IMR-90 (cell line): Measurements from ENCODE around the gene PLCL1. TPM values are rescaled to one million over a fixed set of nuclear protein-coding genes. Genes with fewer than 3 reads are reported as not detected.

ENCODE experiments used
- ATAC-seq: fragments of 200-7000 bp; cut with Tn5 transposase; 2 replicates; pipeline ENCODE4 v1.9.1; 2020; ENCODE audit warnings: low read depth, mild to moderate bottlenecking, moderate library complexity
- BruUV-seq: library from RNA; stranded (reverse); fragments of 400-500 nt; replicated peaks from 2 replicates; lab custom pipeline; 2021; lab: Mats Ljungman, UMichigan
- CTCF ChIA-PET: fragments of 300-600 bp; formaldehyde crosslinking; extraction: SDS; loops from one replicate; lab custom pipeline; 2021; ENCODE audit warnings: antibody characterized with exemption; lab: Yijun Ruan, JAX
- POLR2A ChIA-PET: fragments of 300-600 bp; sonication (Branson Sonifier 250); formaldehyde crosslinking; loops from one replicate; lab custom pipeline; 2022; ENCODE audit warnings: antibody characterized with exemption; ENCODE audit not compliant: unreplicated experiment; lab: Charles Lee
- DNase-seq: peaks from one replicate; pipeline ENCODE4 v3.0.0; 2013
- H2AFZ ChIP-seq: replicated peaks from 2 replicates; pipeline ENCODE3; 2013; ENCODE audit warnings: low read length, mild to moderate bottlenecking; ENCODE audit not compliant: poor library complexity
- H2AK5ac ChIP-seq: 2 replicates; pipeline ENCODE4 v1.6.1; 2013; ENCODE audit warnings: low read depth, low read length, inconsistent platforms
- H2AK9ac ChIP-seq: replicated peaks from 2 replicates; pipeline ENCODE3; 2013; ENCODE audit warnings: mild to moderate bottlenecking, low read depth, low read length, moderate library complexity; ENCODE audit not compliant: poor library complexity
- H2BK120ac ChIP-seq: 2 replicates; pipeline ENCODE4 v1.6.1; 2013; ENCODE audit warnings: low read depth, low read length, inconsistent platforms
- H2BK15ac ChIP-seq: 3 replicates; pipeline ENCODE4 v1.6.1; 2013; ENCODE audit warnings: low read depth, low read length, inconsistent platforms
- H2BK20ac ChIP-seq: 2 replicates; pipeline ENCODE4 v1.6.1; 2013; ENCODE audit warnings: low read depth, mild to moderate bottlenecking, inconsistent platforms, low read length, moderate library complexity
- H2BK5ac ChIP-seq: 2 replicates; pipeline ENCODE4 v1.6.1; 2013; ENCODE audit warnings: mild to moderate bottlenecking, low read depth, low read length, inconsistent platforms; ENCODE audit not compliant: poor library complexity, severe bottlenecking
- H3K14ac ChIP-seq: replicated peaks from 2 replicates; pipeline ENCODE4 v1.6.1; 2013; ENCODE audit warnings: low read depth, low read length, inconsistent platforms
- H3K18ac ChIP-seq: 2 replicates; pipeline ENCODE4 v1.6.1; 2013; ENCODE audit warnings: low read depth, low read length, control low read depth
- H3K23ac ChIP-seq: 2 replicates; pipeline ENCODE4 v1.6.1; 2013; ENCODE audit warnings: low read depth, low read length, inconsistent platforms
- H3K27ac ChIP-seq: 2 replicates; pipeline ENCODE4 v1.5.1; 2013; ENCODE audit warnings: mild to moderate bottlenecking, control low read depth, low read length; ENCODE audit not compliant: insufficient read depth
- H3K27me3 ChIP-seq: 2 replicates; pipeline ENCODE4 v1.6.1; 2013; ENCODE audit warnings: low read length; ENCODE audit not compliant: control insufficient read depth, insufficient read depth
- H3K36me3 ChIP-seq: 2 replicates; pipeline ENCODE4 v1.6.1; 2013; ENCODE audit warnings: low read length, mixed read lengths; ENCODE audit not compliant: control insufficient read depth, insufficient read depth
- H3K4ac ChIP-seq: 2 replicates; pipeline ENCODE4 v1.6.1; 2013; ENCODE audit warnings: low read depth, low read length, inconsistent platforms
- H3K4me1 ChIP-seq: 2 replicates; pipeline ENCODE4 v1.6.1; 2013; ENCODE audit warnings: low read length, mixed read lengths; ENCODE audit not compliant: control insufficient read depth, insufficient read depth
- H3K4me2 ChIP-seq: 2 replicates; pipeline ENCODE4 v1.6.1; 2013; ENCODE audit warnings: low read depth, mild to moderate bottlenecking, control low read depth, low read length, moderate library complexity
- H3K4me3 ChIP-seq: 2 replicates; pipeline ENCODE4 v1.5.1; 2013; ENCODE audit warnings: low read depth, mild to moderate bottlenecking, control low read depth, low read length, moderate library complexity; ENCODE audit not compliant: insufficient read depth
- H3K56ac ChIP-seq: 2 replicates; pipeline ENCODE4 v1.6.1; 2013; ENCODE audit warnings: low read length, inconsistent platforms; ENCODE audit not compliant: insufficient read depth; ENCODE audit errors: extremely low read depth
- H3K79me1 ChIP-seq, 2 experiments: 2 replicates each; pipeline ENCODE4 v1.6.1; 2013; ENCODE audit warnings: low read length in 2 of 2, inconsistent platforms in 1 of 2, low read depth in 1 of 2
- H3K9ac ChIP-seq: 2 replicates; pipeline ENCODE4 v1.6.1; 2013; ENCODE audit warnings: low read depth, low read length, control low read depth
- H3K9me1 ChIP-seq: 2 replicates; pipeline ENCODE4 v1.6.1; 2013; ENCODE audit warnings: low read length, inconsistent platforms; ENCODE audit not compliant: insufficient read depth
- H3K9me3 ChIP-seq: 2 replicates; pipeline ENCODE4 v1.6.1; 2013; ENCODE audit warnings: low read length; ENCODE audit not compliant: control insufficient read depth, insufficient read depth
- H4K20me1 ChIP-seq: 2 replicates; pipeline ENCODE4 v1.6.1; 2013; ENCODE audit warnings: low read length, inconsistent platforms; ENCODE audit not compliant: insufficient read depth
- H4K5ac ChIP-seq: 2 replicates; pipeline ENCODE4 v1.6.1; 2013; ENCODE audit warnings: mild to moderate bottlenecking, low read depth, low read length, control low read depth
- H4K8ac ChIP-seq, 2 experiments: 2 replicates each; pipeline ENCODE4 v1.6.1; 2013; ENCODE audit warnings: low read depth in 2 of 2, low read length in 2 of 2, control low read depth in 1 of 2, inconsistent platforms in 1 of 2
- H4K91ac ChIP-seq: 2 replicates; pipeline ENCODE4 v1.6.1; 2013; ENCODE audit warnings: low read depth, low read length, inconsistent platforms; ENCODE audit not compliant: insufficient read depth
- CEBPB ChIP-seq: IDR thresholded peaks from 2 replicates; pipeline ENCODE4 v1.6.1; 2012; ENCODE audit warnings: low read depth, low read length, improper control_type of control experiment
- FOS ChIP-seq: fragments of 150-350 bp; IDR thresholded peaks from 2 replicates; pipeline ENCODE4 v1.6.1; 2016; ENCODE audit warnings: low read depth, low read length
- MAZ ChIP-seq: IDR thresholded peaks from 2 replicates; pipeline ENCODE4 v1.6.1; 2012; ENCODE audit warnings: low read depth, mild to moderate bottlenecking, low read length, improper control_type of control experiment, moderate library complexity, borderline replicate concordance
- RCOR1 ChIP-seq: IDR thresholded peaks from 2 replicates; pipeline ENCODE4 v1.6.1; 2012; ENCODE audit warnings: mild to moderate bottlenecking, low read length, improper control_type of control experiment; ENCODE audit not compliant: insufficient replicate concordance
- SMC3 ChIP-seq: fragments of 150-350 bp; IDR thresholded peaks from 2 replicates; pipeline ENCODE4 v1.6.1; 2016; ENCODE audit warnings: low read depth, mild to moderate bottlenecking, antibody characterized with exemption, low read length, moderate library complexity
- WGBS, 2 experiments: methylation state at CpG; one replicate each; pipeline versions ENCODE4 v1.1.5 to v1.1.7; 2013; ENCODE audit warnings: missing lambda C conversion rate in 2 of 2; ENCODE audit not compliant: insufficient read length in 1 of 2; ENCODE audit errors: extremely low coverage in 2 of 2; 5-methylcytosine and 5-hydroxymethylcytosine counted together
- dilution Hi-C: fragments of 300-500 bp; cut with HindIII; formaldehyde crosslinking; loops from one replicate; pipeline ENCODE4 v1.14.3; 2018; ENCODE audit warnings: low sequenced_read_pairs; ENCODE audit not compliant: unreplicated experiment
- in situ Hi-C: fragments of 300-500 bp; cut with MboI; formaldehyde crosslinking; loops from 3 replicates; pipeline ENCODE4 v1.14.3; 2019; ENCODE audit warnings: low sequenced_read_pairs, inconsistent platforms, mixed read lengths
- intact Hi-C: fragments of 100-400 bp; cut with micrococcal nuclease; formaldehyde crosslinking; loops from 2 replicates; pipeline ENCODE4 v1.10.0; 2022
- polyA plus RNA-seq, 3 experiments: library from polyadenylated mRNA; depleted of rRNA; stranded (reverse); fragments of >200 nt; gene quantifications; 2 replicates each; pipeline ENCODE4 v1.2.3, GENCODE V29; 2012; ENCODE audit warnings: low replicate concordance in 1 of 3
- total RNA-seq: library from RNA; depleted of rRNA; stranded (reverse); fragments of >200 nt; gene quantifications from 2 replicates; pipeline ENCODE4 v1.2.3, GENCODE V29; 2012
- TF ChIP-seq, protein P1 (sequence below): conservative IDR thresholded peaks from 2 replicates; pipeline ENCODE4 v1.5.1; 2012; ENCODE audit warnings: mild to moderate bottlenecking, low read depth, low read length, improper control_type of control experiment

Gene PLCL1
- total and polyA plus RNA-seq, 2 of the 4 experiments (the other 2 are of a cell fraction), result 0.14 to 0.18 TPM

DNA sequence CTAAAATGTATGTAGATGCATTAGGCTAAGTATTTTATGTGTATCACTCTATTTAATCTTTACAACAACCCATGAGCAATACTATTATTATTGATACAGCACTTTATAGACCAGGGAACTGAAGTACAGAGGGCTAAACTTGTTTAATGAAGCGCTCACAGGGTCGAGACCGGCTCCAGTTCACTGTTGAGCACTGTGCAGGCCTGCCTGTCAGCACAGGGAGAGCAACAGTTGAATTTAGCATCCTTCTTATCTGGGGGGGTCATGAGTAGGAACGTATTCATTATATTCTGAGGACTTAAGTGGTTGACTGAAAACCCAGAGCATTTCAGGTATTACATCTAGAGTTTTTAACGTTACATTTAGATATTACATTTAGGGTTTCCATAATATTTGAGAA is 120.1 kb downstream of the PLCL1 start:
- Histone ChIP-seq H3K79me1 (no peaks in the 10 kb centered on the region), H3K4me1 (no peaks in the 10 kb centered on the region), H3K9me1 (no peaks in the 10 kb centered on the region), H4K20me1 (no peaks in the 10 kb centered on the region), H2BK20ac (no peak overlapping the region), H2AK9ac (no peak overlapping the region), H2AFZ (no peak overlapping the region), H3K18ac (no peak overlapping the region), H3K27ac (no peak overlapping the region), H3K14ac (no peak overlapping the region), H2BK5ac (no peak overlapping the region), H3K9ac (no peak overlapping the region), H2AK5ac (no peak overlapping the region), H3K27me3 (no peaks in the 10 kb centered on the region), H3K9me3 (no peaks in the 10 kb centered on the region), H4K8ac (no peak overlapping the region), H3K36me3 (no peaks in the 10 kb centered on the region), H4K5ac (no peak overlapping the region), H3K23ac (no peak overlapping the region), H3K4me2 (no peak overlapping the region), H2BK15ac (no peak overlapping the region), H3K56ac (no peak overlapping the region), H3K4me3 (no peak overlapping the region), H4K91ac (no peak overlapping the region), H3K4ac (no peak overlapping the region), H2BK120ac (no peak overlapping the region)
- WGBS, 2 experiments, result 100% methylated on average over 3 of the region's 5 CpGs; no CpG with 5 or more reads in 1 of the 2 experiments
- ChIA-PET CTCF (interaction anchor here (1.1 kb wide), 1 partner anchor 9 kb away, joined by 4 read pairs; no protein-coding TSS in a partner anchor), POLR2A (no interaction called here)
- dilution Hi-C loops (no loop called here), in situ Hi-C loops (no loop called here), intact Hi-C loops (no loop called here)
- no peak for DNase-seq
- no TSS peak for BruUV-seq
- TF ChIP-seq, protein P1, sequence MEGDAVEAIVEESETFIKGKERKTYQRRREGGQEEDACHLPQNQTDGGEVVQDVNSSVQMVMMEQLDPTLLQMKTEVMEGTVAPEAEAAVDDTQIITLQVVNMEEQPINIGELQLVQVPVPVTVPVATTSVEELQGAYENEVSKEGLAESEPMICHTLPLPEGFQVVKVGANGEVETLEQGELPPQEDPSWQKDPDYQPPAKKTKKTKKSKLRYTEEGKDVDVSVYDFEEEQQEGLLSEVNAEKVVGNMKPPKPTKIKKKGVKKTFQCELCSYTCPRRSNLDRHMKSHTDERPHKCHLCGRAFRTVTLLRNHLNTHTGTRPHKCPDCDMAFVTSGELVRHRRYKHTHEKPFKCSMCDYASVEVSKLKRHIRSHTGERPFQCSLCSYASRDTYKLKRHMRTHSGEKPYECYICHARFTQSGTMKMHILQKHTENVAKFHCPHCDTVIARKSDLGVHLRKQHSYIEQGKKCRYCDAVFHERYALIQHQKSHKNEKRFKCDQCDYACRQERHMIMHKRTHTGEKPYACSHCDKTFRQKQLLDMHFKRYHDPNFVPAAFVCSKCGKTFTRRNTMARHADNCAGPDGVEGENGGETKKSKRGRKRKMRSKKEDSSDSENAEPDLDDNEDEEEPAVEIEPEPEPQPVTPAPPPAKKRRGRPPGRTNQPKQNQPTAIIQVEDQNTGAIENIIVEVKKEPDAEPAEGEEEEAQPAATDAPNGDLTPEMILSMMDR, result no peak
- TF ChIP-seq CEBPB (no peak), MAZ (no peak), FOS (no peak), RCOR1 (no peak), SMC3 (no peak)
- no peak for ATAC-seq
